Measurements from ENCODE around the gene PRXL2A.

GRCh38 chr10:80462981-80463741 lies 54.8 kb downstream of the PRXL2A start:
- no peak for TF ChIP-seq SIN3A (IDR thresholded peaks at IDR 0.05; ENCODE audit: borderline replicate concordance, insufficient read depth, low read length)
- no peak for TF ChIP-seq POLR2AphosphoS5 (IDR thresholded peaks at IDR 0.05; ENCODE audit: low read depth, low read length)
- TF ChIP-seq FOXP2 (optimal IDR thresholded peaks at IDR 0.05; ENCODE audit: borderline replicate concordance, extremely low read depth, extremely low read length, insufficient read depth) = no peak
- TF ChIP-seq REST (IDR thresholded peaks at IDR 0.05; ENCODE audit: insufficient read depth in 1 of 2, low read depth in 2 of 2, low read length in 2 of 2) = no peak
